Testis (tissue), 2 donors: ENCODE measurements around the gene CPNE1.

Experiments
- POLR2A ChIP-seq: fragments of 450-650 bp; IDR thresholded peaks from one replicate; pipeline ENCODE4 v1.6.1; 2017; ENCODE audit warnings: antibody characterized with exemption, mild to moderate bottlenecking, moderate library complexity
- TF ChIP-seq, protein P1 (sequence below), 3 experiments: fragments of 450-650 bp in 2 of 3; fragments of 200-600 bp in 1 of 3; sonication (generic) in 1 of 3; IDR thresholded peaks; one replicate each; pipeline ENCODE4 v1.5.1; 2016 to 2019; ENCODE audit warnings: antibody characterized with exemption in 3 of 3, mild to moderate bottlenecking in 2 of 3, moderate library complexity in 1 of 3

- TF ChIP-seq, protein P1, sequence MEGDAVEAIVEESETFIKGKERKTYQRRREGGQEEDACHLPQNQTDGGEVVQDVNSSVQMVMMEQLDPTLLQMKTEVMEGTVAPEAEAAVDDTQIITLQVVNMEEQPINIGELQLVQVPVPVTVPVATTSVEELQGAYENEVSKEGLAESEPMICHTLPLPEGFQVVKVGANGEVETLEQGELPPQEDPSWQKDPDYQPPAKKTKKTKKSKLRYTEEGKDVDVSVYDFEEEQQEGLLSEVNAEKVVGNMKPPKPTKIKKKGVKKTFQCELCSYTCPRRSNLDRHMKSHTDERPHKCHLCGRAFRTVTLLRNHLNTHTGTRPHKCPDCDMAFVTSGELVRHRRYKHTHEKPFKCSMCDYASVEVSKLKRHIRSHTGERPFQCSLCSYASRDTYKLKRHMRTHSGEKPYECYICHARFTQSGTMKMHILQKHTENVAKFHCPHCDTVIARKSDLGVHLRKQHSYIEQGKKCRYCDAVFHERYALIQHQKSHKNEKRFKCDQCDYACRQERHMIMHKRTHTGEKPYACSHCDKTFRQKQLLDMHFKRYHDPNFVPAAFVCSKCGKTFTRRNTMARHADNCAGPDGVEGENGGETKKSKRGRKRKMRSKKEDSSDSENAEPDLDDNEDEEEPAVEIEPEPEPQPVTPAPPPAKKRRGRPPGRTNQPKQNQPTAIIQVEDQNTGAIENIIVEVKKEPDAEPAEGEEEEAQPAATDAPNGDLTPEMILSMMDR (IDR thresholded peaks at IDR 0.05), result no peak
- no peak for TF ChIP-seq POLR2A
Observed at GRCh38 chr20:35635652-35636051, 29.0 kb downstream of the CPNE1 start.
